ENCODE data around the gene NIN.
"Not testable (repeated sequence)": the region's sequence is repeated elsewhere in the genome, so short reads cannot be mapped to it uniquely, and the experiment has no call there.

NIN gene

DNA sequence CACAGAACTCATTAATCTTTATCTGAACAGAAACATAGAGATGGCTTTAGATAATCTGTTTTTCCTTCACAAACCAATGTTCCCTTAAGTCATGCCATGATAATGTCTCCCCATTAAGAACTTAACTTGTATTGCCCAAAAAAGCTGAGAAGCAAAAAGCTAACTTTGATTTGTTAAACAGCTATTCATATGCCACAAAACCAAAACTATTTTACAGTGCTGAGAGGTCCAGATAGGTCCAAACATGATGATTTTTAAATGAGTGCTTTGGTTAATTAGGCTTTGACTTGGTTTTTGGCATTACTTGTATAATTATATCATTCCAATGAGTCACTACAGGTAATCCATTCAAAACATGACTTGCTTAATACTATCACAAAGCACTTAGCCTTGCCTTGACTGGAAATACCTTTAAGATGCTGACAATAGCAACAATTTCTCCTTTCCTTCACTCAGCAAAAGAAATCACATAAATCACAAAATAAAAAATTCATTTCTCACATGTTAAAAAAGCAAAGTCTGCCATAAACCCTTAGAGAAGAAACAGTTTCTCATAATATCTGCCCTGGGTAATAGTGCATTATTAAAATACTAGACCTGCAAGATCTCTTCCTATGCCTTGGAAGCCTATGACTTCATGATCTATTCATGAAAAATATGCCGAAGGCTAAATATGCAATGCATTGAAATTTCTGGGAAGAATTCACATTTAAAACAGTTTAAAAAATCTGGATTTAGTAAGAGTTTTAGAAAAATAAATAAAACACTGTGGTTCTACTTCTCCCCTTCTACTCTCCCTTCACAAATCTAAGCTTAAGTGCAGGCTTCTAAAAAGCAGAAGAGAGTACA, 110.8 kb downstream of the NIN start:
- H3K4me3 ChIP-seq (ENCODE audit: low read depth, low read length): no peak overlapping the region

DNA sequence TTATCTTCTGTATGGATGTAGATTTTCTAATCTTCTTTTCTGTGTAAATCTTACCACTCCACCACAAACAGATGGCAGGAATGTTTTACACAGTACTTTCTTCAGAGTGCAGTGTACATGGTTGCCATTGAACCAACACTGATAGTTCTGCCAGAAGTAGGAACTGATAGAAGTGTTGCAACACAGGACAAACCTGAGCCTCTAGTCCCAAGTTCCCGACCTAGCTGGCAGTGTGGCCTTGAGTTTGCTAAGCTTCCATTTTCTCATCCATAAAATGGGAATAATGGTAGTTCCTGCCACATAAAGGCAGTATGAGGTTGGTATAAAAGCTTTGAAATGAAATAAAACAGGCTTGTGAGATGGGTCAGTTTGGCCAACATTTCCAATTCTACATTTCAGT, 112.0 kb downstream of the NIN start:
- no peak overlapping the region for H3K4me3 ChIP-seq (ENCODE audit: low read depth, low read length)

DNA sequence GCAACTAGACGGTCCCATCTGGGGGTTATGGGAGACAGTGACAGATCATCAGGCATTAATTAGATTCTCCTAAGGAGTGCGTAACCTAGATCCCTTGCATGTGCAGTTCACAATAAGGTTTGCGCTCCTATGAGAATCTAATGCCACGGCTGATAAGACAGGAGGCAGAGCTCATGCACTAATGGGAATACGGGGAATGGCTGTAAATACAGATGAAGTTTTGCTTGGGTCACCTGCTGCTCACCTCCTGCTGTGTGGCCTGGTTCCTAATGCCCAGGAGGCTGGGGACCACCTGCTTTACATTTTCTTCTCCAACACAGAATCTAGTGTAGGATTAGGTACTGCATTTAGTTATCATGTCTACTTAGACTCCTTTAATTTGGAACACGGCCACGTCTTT, 113.2 kb downstream of the NIN start:
- no peak overlapping the region for H3K4me3 ChIP-seq (ENCODE audit: low read depth, low read length)

DNA sequence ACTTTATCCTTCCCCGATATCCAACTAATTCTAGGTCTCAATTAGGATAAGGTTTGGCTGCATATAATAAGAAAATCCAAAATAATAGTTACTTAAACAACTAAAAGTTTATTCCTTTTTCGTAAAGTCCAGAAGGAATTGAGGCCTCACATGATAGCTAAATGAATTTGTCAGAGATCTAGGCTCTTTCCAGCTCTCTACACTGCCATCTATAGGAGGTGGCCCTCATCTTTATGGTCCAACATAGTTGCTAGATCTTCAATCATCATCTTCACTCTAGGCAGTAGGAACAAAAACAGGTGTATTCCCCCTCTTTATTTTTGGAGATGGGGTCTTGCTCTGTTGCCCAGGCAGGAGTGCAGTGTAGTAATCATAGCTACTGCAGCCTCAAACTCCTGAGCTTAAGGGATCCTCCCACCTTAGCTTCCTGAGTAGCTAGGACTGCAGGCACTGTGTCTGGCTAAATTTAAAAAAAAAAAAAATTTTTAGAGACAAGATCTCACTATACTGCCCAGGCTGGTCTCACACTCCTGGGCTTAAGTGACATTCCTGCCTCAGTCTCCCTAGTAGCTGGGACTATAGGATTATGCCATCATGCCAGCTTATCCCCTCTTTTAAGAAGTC, 116.4 kb downstream of the NIN start:
- H3K4me3 ChIP-seq (ENCODE audit: low read depth, low read length): no peak overlapping the region

DNA sequence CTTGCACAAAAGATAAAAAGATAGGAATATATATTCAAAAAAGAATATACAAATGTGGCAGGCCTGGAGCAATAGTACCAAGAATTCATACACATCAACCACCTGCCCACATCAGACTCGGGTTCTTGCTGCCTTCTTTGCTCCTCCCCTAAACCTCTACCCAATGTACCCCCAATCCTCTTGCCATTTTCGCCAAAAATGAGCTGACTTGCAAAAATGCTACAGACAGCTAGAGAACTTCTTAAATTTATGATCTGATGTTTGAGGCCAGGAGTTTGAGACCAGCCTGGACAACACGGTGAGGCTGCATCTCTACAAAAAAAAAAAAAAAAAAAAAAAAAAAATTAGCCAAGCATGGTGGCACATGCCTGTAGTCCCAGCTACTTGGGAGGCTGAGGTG, 119.9 kb downstream of the NIN start:
- no peak overlapping the region for H3K4me3 ChIP-seq (ENCODE audit: low read depth, low read length)

DNA sequence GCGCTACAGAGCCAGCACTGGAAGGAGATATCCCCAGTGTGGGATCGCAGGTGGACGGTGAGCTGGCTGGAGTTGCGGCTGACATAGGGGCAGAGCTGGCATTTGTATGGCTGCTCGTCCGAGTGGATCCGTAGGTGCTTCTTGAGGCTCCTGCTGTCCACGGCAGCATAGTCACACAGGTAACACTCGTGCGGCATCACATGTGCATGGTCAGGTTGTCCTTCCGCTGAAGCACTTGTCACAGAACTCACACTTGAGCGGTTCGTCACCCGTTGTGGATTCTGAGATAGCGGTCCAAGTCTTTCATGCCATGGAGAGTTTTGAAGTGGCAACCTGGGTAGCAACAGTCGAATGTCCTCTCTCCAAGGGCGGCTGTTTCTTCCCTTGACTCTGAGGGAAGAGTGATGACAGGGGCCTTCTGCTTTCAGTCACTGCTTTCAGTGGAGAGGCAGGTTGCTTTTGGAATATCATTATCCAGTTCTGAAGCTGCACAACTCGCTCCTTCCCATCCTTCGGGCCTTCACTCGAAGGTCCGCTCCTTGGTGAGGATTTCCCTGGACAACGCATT, 125.9 kb downstream of the NIN start:
- H3K4me3 ChIP-seq (ENCODE audit: low read depth, low read length): no peak overlapping the region

DNA sequence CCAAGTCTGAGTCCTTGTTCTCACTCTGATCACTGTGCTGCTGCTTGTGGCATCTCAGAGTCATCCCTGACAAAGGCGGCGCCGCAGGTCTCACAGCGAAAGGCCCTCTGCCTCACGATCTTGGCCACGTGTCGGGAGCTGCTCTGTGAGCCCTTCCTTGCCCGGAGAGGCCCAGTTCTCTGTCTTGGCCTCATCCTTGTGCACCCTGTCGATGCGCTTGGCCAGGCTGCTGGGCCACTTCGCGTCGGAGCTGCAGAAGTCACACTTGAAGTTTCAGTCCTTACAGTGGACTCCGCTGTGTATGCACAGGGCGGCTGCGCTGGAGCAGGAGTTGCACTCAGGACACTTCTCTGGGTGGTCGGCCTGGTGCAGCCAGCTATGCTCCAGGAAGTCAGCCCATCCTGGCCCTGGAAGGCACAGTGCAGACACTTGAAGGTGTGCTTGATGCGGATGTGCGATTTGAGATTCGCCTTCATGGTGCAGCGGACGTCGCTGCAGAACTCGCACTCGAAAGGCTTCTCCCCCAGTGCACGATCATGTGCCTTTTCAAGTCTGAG, 126.4 kb downstream of the NIN start:
- H3K4me3 ChIP-seq (ENCODE audit: low read depth, low read length): no peak overlapping the region

DNA sequence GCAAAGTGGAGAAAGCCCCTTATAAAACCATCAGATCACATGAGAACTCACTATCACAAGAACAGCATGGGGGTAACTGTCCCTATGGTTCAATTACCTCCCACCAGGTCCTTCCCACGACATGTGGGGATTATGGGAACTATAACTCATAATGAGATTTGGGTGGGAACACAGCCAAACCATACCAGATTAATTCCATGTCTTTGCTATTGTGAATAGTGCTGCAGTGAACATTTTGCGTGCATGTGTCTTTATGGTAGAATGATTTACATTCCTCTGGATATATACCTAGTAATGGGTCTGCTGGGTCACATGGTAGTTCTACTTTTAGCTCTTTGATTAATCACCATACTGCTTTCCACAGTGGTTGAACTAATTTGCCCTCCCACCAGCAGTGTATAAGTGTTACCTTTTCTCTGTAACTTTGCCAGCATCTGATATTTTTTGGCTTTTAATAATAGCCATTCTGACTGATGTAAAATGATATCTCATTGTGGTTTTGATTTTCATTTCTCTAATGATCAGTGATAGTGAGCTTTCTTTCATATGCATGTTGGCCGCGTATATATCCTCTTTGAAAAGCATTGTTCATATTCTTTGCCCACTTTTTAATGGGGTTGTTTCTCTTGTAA, 133.2 kb downstream of the NIN start:
- no peak overlapping the region for H3K4me3 ChIP-seq (ENCODE audit: low read depth, low read length)

DNA sequence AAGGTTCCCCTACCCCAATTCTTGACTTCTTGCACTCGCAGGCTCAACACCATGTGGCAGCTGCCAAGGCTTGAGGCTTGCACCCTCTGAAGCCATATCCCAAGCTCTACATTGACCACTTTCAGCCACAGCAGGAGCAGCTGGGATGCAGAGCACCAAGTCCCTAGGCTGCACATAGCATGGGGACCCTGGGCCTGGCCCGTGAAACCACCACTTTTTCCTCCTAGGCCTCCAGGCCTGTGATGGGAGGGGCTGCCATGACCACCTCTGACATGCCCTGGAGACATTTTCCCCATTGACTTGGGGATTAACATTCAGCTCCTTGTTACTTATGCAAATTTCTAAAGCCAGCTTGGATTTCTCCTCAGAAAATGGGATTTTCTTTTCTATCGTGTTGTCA, 136.7 kb downstream of the NIN start:
- H3K4me3 ChIP-seq (ENCODE audit: low read depth, low read length): not testable (repeated sequence)

DNA sequence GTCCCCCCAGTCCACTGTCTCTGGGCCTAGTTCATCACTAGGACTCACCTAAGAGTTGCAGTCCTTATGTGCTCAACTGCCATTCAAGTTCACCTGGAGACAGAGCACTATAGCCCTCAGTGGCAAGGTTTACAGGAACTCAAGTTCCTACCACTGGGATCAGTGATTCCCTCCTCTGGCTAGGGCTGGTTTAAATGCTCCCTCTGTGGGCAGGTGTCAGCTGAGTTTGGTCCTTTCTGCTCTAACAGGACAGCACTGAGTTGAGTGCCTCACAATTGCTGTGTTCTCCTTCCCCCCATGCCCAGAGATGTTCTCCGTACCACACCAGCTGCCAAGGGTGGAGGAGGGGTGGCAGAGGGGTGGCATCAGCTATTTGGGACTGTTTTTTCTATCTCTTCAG, 142.1 kb downstream of the NIN start:
- no peak overlapping the region for H3K4me3 ChIP-seq (ENCODE audit: low read depth, low read length)

DNA sequence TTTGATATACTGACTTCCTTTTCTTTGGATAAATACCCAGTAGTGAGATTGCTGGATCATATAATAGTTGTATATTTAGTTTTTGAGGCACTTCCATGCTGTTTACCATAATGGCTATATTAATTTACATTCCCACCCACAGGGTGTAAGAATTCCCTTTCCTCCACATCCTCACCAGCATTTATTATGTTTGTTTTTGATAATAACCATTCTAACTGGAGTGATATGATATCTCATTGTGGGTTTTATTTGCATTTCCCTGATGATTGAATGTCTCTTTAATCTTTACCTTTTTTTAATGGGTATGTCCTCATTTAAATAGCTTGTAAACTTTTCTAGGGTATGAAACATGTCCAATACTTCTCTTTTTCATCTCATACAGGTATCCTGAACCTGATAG, 151.3 kb downstream of the NIN start:
- no peak overlapping the region for H3K4me3 ChIP-seq (ENCODE audit: low read depth, low read length)

DNA sequence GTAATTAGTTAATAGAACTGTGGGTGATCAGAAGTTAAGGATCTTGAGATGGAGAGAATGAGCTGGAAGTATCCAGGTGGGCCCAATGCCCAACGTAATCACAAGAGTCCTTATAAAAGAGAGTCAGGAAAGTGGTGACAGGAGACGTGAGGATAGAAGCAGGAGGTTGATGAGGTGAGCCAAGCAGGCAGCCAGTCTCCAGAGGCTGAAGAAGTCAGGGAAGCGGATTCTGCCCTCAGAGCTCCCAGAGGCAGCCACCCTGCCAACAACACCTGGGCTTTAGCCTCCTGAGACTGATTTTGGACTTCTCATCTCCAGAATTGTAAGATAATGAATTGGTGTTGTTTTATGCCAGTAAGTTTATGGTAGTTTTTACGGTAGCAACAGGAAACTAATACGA, 152.8 kb downstream of the NIN start:
- no peak overlapping the region for H3K4me3 ChIP-seq (ENCODE audit: low read depth, low read length)

DNA sequence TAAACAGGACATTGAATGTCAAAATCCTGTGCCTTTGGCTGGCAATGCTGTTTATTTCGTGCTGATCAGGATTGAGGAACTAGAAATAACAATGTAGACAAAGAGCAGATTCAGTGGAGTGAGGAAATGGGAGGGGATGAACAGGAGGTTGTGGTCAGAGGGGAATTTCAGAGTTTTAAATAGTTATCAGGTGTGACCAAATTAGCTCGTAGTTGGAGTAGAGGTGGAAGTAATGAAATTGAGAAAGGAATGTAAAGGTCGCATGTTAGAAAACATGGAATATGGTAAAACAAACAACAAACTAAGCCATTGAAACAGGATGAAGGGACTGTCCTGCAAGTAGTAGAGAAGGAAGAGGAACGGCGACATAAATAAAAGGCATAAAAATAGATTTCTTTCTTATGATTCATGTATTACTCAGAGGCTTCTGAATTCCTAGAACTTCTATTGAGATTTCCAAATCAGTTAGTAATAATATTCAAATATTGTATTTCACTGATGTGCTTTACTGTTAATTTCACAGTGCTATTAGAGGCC, 153.4 kb downstream of the NIN start:
- H3K4me3 ChIP-seq (ENCODE audit: low read depth, low read length): no peak overlapping the region

DNA sequence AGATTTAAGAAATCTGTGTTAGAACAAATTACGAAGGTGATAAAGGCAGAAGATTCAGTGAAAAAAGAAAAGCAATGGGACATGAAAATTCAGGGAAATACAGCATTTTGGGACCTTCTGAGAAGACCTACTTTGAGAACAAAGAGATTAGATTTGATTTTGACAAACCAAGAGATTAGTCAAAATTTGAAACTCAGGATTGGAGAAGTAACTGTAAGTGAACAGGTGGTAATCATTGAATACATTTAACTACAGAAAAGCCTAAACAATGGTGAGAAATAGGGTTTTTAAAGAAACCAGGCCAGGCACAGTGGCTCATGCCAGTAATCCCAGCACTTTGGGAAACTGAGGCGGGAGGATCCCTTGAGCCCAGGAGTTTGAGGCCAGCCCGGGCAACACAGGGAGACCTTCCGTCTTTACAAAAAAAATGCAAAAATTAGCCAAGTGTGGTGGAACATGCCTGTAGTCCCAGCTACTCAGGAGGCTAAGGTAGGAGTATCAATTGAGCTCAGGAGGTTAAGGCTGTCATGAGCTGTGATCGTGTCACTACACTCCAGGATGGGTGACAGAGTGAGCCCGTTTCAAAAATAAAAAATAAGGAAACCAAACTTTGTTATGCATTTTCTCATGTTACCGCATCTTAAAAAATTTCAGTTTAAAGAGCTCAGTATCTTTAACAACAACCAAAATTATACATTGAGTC, 154.0 kb downstream of the NIN start:
- H3K4me3 ChIP-seq (ENCODE audit: low read depth, low read length): no peak overlapping the region

DNA sequence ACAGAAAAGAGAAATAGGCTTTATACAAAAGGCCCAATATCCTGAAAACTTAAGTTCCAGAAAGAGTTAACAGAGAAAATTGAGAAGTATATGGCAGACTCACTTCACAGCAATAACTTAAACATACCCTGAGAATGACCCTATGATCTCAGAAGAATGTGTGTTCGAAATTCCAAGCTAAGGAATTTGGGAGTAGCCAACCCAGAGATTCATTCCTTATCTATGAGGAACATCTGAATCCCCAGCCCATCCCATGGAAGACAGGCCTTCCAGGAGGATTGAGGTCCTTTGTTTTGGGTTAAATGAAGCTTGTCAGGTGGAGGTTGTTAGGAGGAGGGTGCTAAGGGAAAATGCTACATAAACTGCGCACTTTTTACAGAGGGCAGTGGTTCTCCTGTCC, 155.4 kb downstream of the NIN start:
- H3K4me3 ChIP-seq (ENCODE audit: low read depth, low read length): no peak overlapping the region

DNA sequence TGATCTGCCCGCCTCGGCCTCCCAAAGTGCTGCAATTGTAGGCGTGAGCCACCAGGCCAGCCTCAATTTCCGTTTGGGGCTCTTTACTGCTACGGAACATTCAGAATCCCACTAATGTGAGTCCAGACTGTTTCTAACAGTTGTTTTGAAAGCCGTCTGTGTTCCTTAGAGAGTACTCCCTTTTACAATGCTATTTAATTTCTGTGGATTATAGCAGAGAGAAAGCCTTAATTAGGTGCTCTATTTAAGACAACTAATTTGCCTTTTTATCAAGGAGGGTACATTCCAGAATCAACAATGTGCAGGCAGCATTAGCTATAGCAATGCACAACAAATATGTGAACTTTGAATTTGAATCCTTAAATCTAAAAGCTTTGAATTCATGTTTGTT, 160.1 kb downstream of the NIN start:
- no peak overlapping the region for H3K4me3 ChIP-seq (ENCODE audit: low read depth, low read length)

DNA sequence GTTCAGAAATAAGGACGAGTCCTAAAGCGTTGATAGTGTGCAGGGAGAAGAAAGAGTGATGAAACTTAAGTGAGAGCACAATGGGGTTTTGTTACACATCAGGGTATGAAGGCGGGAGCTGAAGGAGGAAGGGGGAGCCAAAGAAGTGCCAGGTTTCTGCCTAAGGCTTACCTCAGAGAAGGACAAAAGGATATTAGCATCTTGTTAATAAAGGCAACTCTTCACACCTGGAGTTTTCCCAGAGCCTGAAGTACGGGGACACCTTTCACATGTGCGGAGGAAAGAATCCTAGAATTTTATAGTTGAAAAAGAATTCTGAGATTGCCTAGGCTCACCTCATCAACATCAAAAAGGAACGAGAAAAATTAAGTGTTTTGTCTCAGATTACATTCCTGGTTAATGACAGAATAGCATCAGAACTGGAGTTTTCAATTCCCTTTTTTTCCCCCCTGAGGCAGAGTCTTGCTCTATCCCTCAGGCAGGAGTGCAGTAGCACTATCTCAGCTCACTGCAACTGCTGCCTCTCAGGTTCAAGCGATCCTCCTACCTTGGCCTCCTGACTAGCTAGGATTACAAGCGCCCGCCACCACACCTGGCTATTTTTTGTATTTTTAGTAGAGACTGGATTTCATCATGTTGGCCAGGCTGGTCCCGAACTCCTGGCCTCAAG, 160.6 kb downstream of the NIN start:
- no peak overlapping the region for H3K4me3 ChIP-seq (ENCODE audit: low read depth, low read length)

Data from iPS-11a (cell line).